IPS DF 4.7 (cell line): Measurements from ENCODE around the gene CHRNA7.

ENCODE experiments used
- DNase-seq: peaks from one replicate; pipeline ENCODE4 v3.0.0-alpha.2; 2013; ENCODE audit warnings: low spot score; ENCODE audit errors: extremely low read depth

CHRNA7 gene

DNA sequence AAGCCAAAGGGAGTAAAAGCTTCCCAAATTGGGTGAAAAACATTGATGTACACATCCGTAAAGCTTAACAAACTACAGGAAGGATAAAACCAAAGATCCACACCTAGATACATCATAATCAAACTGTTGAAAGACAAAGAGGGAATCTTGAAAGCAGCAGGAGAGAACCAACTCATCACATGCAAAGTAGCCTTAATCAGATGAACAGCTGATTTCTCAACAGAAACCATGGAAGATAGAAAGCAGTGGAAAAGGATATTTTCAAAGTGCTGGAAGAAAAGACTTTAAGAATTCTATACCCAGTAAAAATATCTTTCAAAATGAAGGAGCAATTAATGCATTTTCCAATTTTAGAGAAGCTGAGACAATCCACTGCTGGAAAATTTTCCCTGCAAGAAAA is 36.8 kb downstream of the CHRNA7 start:
- DNase-seq = no peak

DNA sequence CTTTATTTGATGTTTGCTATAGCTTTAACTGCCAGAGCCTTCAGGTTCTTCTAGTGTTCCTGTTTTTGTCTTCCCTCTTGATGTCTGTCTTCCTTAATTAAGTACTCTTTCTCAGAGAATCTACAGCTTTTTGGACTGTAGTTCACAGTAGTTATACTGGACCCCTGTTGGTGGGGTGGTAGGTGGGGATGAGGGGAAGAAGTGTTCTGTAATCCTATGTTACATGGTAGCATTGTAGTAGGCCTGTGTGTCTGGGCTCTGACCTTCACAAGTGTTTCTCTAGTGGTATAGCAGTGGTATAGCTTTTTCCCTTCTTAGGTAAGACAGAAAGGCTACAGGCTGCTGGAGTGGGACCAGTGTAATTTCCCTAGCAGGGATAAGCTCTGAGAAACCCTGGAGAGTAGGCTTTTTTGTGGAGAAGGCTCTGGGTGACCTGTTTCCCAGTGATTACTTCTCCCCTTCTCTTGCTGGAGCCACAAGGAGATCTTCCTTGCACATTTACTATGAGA is 59.6 kb downstream of the CHRNA7 start:
- no peak for DNase-seq

GRCh38 chr15:32091505-32092380 is 61.4 kb downstream of the CHRNA7 start:
- DNase-seq = no peak

- DNase-seq = no peak
Measured at GRCh38 chr15:32096213-32096612, 65.9 kb downstream of the CHRNA7 start.

DNA sequence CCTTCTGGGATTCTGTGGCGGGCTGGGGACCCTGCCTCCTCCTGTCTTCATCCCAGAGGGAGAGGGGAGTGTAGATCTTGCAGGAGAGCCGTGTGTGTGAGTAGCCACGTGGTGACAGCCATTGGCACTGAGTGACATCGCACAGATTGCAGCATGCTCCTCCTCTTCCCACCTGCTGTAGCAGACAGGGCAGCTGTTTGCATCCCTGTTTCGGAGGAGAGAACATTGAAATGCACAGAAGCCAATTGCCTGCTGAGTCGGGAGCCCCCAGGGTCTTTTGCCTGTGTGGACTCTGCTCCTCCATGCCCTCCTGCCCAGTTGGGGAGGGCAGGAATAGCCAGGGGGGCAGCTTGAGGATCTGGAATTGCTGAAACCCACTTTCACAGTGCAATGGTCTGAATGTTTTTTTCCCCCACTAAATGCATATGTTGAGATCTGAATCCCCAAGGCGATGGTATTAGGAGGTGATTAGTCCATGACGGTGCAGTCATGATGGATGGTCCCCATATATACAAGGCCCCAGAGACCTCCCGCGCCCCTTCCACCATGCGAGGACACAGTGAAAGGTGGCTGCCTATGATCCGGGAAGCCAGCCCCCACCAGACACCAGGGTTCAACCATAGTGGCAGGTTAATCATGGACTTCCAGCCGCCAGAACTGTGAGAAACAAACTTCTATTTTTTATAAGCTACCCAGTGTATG is 66.8 kb downstream of the CHRNA7 start:
- no peak for DNase-seq

DNA sequence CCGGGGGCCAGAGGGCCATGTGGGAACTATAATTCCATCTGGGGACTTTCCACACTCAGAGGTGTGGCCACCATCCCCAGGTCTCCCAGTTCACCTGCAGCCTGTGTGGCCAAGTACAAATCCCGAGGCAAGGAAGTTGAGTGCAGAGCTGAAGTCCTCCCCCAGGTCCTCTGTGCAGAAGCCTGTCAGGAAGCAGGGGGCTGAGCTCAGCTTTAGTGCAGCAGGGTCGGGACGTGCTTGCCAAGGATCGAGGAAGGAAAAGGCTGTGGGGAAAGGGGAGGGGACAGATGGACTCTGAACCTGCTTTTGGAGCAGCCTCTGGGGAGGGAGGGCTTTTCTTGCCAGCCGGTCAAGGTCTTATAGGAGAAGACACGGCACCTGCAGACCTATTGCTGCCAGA is 67.7 kb downstream of the CHRNA7 start:
- DNase-seq = no peak

GRCh38 chr15:32099097-32099785 is 68.9 kb downstream of the CHRNA7 start:
- no peak for DNase-seq

GRCh38 chr15:32099956-32100684 is 69.8 kb downstream of the CHRNA7 start:
- DNase-seq = no peak

DNA sequence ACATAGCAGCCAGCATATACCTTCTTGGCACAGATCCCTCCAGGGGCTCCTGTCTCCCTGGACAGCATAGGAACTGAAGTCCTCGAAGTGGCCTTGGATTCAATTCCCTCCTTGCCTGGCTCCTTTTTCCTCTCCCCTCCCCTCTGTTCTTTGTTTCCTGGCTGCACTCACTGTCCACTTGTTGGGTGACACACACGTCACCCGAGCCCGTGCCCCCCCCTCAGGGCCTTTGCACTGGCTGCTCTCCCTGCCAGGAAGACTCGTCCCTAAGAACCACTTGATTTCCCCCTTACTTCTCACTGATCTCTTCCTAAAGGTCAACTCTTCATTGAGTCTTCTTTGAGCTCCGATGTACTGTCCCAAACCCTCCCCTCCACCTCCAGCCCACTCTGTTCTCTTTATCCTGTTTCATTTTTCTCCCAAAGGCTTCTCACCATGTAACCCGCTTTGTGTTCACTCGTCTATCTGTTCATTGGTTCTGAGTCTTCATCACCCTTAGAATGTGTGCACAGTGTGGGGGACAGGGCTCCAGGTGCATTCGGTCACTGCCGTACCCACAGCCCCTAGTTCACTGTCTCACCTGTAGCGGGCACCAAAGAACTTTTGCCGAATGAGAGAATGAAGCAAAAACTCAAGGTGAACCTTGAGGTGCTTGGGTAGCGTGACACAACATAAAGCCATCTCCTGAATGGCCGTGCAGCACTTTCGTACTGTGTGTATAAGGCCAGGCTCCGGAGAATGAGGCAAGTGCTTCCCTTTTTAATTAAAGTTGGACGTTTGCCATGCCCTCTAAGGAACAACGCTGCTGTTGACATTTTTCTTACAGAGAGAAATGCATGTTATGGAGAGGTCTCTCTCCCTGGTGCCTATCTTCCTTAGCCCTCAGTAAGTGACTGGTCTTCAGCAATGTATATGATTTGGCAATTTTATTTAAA is 74.0 kb downstream of the CHRNA7 start:
- no peak for DNase-seq

DNA sequence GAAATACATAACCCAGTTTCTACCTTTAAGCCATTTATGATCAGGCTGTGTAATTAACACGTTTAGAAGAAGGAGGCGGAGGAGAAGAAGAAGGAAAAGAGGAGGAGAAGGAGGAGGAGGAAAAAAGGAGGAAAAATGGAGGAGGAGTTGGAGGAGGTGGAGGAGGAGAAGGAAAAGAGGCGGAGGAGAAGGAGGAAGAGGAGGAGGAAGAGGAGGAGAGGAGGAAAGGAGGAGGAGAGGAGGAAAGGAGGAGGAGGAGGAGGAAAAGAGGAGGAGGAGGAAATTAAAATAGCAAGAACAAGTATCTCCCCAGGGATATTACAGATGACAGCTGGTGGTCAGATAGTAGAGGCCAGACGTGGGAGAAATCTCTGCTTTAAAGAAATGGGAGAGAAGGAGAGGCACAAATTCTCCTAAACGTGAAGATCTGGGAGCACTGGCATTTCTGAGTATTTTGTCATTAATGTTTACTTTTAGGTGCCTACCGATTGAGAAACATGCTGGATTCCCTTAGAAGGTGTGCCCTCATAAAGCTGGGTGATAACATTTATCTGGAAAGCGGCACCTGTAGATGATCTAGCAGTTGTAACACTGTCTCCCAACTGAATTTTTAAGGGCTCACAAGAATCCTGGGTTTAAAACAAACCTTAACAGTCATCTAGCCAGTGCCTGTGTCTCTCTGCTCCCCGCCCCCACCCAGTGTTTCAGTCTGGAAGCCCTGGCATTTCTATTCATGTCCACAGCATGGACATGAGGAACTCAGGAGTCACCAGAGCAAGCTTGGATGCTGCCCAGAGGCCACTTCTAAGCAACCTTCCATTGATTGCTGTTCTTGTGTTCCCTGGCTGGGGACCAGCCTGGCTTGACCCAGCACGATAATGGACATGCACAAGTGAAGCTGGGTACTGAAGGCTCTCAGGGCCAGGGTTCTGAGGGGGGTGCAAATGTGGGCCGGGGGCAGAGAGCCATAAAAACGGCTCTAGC is 75.2 kb downstream of the CHRNA7 start:
- DNase-seq = no peak

GRCh38 chr15:32106401-32107381 is 76.4 kb downstream of the CHRNA7 start:
- DNase-seq = no peak

DNA sequence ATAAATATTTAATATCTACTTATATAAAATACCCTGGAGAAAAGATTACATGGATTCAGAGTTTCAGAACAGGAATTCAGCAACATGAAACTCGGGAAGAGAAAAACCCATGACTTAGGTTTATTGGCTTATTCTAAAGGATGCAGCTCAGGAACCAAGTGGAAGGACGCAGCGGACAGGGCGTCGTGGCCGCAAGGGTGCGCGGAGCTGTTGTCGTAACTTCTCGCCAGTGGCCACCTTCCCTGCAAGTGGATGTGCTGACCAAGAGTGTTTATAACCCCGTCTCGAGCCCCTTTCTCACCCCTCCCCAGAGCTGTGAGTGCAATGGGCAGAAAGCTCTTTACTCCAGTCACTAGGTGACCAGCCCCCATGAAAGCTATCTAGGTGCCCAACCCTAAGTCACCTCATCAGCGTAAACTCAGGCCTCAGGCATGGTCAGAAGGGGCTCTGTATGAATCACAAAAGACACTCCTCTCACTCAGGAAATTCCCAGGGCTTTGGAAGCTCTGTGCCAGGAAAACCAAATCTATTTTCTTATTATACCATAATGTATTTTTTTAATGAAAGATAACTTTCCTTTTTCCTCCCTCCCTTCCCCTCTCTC is 77.3 kb downstream of the CHRNA7 start:
- no peak for DNase-seq

GRCh38 chr15:32108661-32109060 is 78.3 kb downstream of the CHRNA7 start:
- DNase-seq = no peak

DNA sequence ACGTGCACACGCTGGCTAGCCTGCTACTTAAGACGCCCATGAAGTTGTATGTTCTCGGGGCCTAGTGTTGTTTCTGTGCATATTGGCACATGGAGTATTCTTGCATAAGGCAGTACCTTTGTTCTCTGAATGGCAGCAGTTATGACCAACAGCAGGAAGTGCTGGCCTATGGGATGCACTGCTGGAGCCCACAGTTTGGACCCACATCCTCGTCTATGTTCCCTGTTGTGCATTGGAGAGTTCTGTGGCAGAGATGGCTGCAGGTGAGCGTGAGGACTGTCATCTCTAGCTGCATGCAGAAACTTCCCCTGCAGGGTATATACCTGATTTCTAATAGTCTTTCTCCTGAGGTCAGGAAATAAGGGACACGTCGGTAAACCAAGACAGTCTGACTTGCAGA is 81.8 kb downstream of the CHRNA7 start:
- no peak for DNase-seq

DNA sequence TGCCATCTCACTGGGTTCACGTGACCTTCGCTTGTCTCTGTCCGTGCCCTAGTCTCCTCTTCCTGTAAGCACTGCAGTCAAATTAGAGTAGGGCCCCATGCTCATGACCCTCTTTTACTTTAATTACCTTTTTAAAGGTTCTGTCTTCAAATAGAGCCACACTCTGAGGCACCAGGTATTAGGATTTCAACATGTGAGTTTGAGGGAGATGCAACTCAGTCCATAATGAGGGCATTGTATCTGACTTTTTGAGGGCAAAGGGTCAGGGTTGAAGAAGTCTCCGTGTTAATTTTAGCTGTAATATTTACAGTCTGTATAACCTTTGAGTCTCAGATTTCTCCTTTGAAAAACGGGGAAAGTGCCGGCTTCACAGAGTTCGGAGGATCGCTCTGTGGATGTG is 82.9 kb downstream of the CHRNA7 start:
- no peak for DNase-seq

- DNase-seq = no peak
Measured at GRCh38 chr15:32117122-32117521, 86.8 kb downstream of the CHRNA7 start.

GRCh38 chr15:32119286-32119685 is 89.0 kb downstream of the CHRNA7 start:
- DNase-seq = no peak
